Measurements from ENCODE around the gene TEAD4. TPM values are rescaled to one million over a fixed set of nuclear protein-coding genes. Genes with fewer than 3 reads are reported as not detected.

Gene TEAD4
- total and polyA plus RNA-seq, 4 donors, result 0.79 to 3.8 (median 2.8) TPM

- no peaks in the 10 kb centered on the region for H3K4me1 ChIP-seq (ENCODE audit: control insufficient read depth in 4 of 4, insufficient read depth in 4 of 4, low read length in 3 of 4)
- H3K9me3 ChIP-seq (ENCODE audit: control insufficient read depth in 4 of 4, low read length in 3 of 4), result no peaks in the 10 kb centered on the region
- no peak overlapping the region for H3K9ac ChIP-seq (ENCODE audit: low read depth in 1 of 2, low read length in 2 of 2)
- no peak for DNase-seq (ENCODE audit: low spot score)
- H3K36me3 ChIP-seq (ENCODE audit: control insufficient read depth in 4 of 4, insufficient read depth in 3 of 4, low read depth in 1 of 4, low read length in 3 of 4), result no peaks in the 10 kb centered on the region
- H3K4me3 ChIP-seq (ENCODE audit: low read depth in 1 of 3, low read length in 3 of 3), result no peak overlapping the region
- no peaks in the 10 kb centered on the region for H3K27me3 ChIP-seq (ENCODE audit: control insufficient read depth in 4 of 4, insufficient read depth in 4 of 4, low read length in 3 of 4)
- TF ChIP-seq EGR1 (IDR thresholded peaks at IDR 0.05; ENCODE audit: low read depth in 2 of 2) (no peak), YY1 (IDR thresholded peaks at IDR 0.05) (no peak), HNF4A (conservative IDR thresholded peaks at IDR 0.05) (no peak), ATF3 (IDR thresholded peaks at IDR 0.05) (no peak)
- WGBS, result 90% methylated on average over 4 of the region's 4 CpGs
- no peak overlapping the region for H3K27ac ChIP-seq (ENCODE audit: low read depth in 1 of 2, low read length in 2 of 2)
Observed at GRCh38 chr12:3042826-3043225, 83.6 kb downstream of the TEAD4 start.

GRCh38 chr12:3043406-3043805 lies 84.2 kb downstream of the TEAD4 start:
- DNase-seq (ENCODE audit: low spot score), result no peak
- 84% methylated on average over 7 of the region's 7 CpGs for WGBS
- H3K4me3 ChIP-seq (ENCODE audit: low read depth in 1 of 3, low read length in 3 of 3), result no peak overlapping the region
- H3K9me3 ChIP-seq (ENCODE audit: control insufficient read depth in 4 of 4, low read length in 3 of 4), result no peaks in the 10 kb centered on the region
- no peaks in the 10 kb centered on the region for H3K27me3 ChIP-seq (ENCODE audit: control insufficient read depth in 4 of 4, insufficient read depth in 4 of 4, low read length in 3 of 4)
- H3K36me3 ChIP-seq (ENCODE audit: control insufficient read depth in 4 of 4, insufficient read depth in 3 of 4, low read depth in 1 of 4, low read length in 3 of 4), result no peaks in the 10 kb centered on the region
- TF ChIP-seq TAF1 (conservative IDR thresholded peaks at IDR 0.05), result no peak
- no peak for TF ChIP-seq FOXA1 (IDR thresholded peaks at IDR 0.05)
- no peak for TF ChIP-seq SP1 (IDR thresholded peaks at IDR 0.05)
- TF ChIP-seq RXRA (IDR thresholded peaks at IDR 0.05), result no peak
- TF ChIP-seq GABPA (IDR thresholded peaks at IDR 0.05 in 1 of 2, conservative IDR thresholded peaks at IDR 0.05 in 1 of 2), result no peak
- TF ChIP-seq JUND (IDR thresholded peaks at IDR 0.05), result no peak
- TF ChIP-seq HNF4G (IDR thresholded peaks at IDR 0.05), result no peak
- TF ChIP-seq ATF3 (IDR thresholded peaks at IDR 0.05), result no peak
- no peak for TF ChIP-seq FOXA2 (IDR thresholded peaks at IDR 0.05)
- TF ChIP-seq ZBTB33 (IDR thresholded peaks at IDR 0.05), result no peak
- no peak overlapping the region for H3K9ac ChIP-seq (ENCODE audit: low read depth in 1 of 2, low read length in 2 of 2)
- H3K4me1 ChIP-seq (ENCODE audit: control insufficient read depth in 4 of 4, insufficient read depth in 4 of 4, low read length in 3 of 4), result no peaks in the 10 kb centered on the region
- H3K27ac ChIP-seq (ENCODE audit: low read depth in 1 of 2, low read length in 2 of 2), result no peak overlapping the region

GRCh38 chr12:3044141-3044630 lies 85.0 kb downstream of the TEAD4 start:
- 75% methylated on average over 8 of the region's 8 CpGs for WGBS
- no peak overlapping the region for H3K4me3 ChIP-seq (ENCODE audit: low read depth in 1 of 3, low read length in 3 of 3)
- no peak for TF ChIP-seq ZBTB33 (IDR thresholded peaks at IDR 0.05)
- no peak for TF ChIP-seq RXRA (IDR thresholded peaks at IDR 0.05)
- TF ChIP-seq ATF3 (IDR thresholded peaks at IDR 0.05), result no peak
- no peak for TF ChIP-seq CTCF (IDR thresholded peaks at IDR 0.05; ENCODE audit: low read depth, low read length, missing input control)
- no peak for TF ChIP-seq MAX (IDR thresholded peaks at IDR 0.05)
- no peak for TF ChIP-seq EGR1 (IDR thresholded peaks at IDR 0.05; ENCODE audit: low read depth in 2 of 2)
- no peaks in the 10 kb centered on the region for H3K36me3 ChIP-seq (ENCODE audit: control insufficient read depth in 4 of 4, insufficient read depth in 3 of 4, low read depth in 1 of 4, low read length in 3 of 4)
- no peaks in the 10 kb centered on the region for H3K4me1 ChIP-seq (ENCODE audit: control insufficient read depth in 4 of 4, insufficient read depth in 4 of 4, low read length in 3 of 4)
- no peak overlapping the region for H3K9ac ChIP-seq (ENCODE audit: low read depth in 1 of 2, low read length in 2 of 2)
- no peak overlapping the region for H3K27ac ChIP-seq (ENCODE audit: low read depth in 1 of 2, low read length in 2 of 2)
- no peaks in the 10 kb centered on the region for H3K9me3 ChIP-seq (ENCODE audit: control insufficient read depth in 4 of 4, low read length in 3 of 4)
- H3K27me3 ChIP-seq (ENCODE audit: control insufficient read depth in 4 of 4, insufficient read depth in 4 of 4, low read length in 3 of 4), result no peaks in the 10 kb centered on the region
- no peak for DNase-seq (ENCODE audit: low spot score)

Data from liver (tissue), 9 donors.